ENCODE measurements around the gene HTR1B.

HTR1B gene

DNA sequence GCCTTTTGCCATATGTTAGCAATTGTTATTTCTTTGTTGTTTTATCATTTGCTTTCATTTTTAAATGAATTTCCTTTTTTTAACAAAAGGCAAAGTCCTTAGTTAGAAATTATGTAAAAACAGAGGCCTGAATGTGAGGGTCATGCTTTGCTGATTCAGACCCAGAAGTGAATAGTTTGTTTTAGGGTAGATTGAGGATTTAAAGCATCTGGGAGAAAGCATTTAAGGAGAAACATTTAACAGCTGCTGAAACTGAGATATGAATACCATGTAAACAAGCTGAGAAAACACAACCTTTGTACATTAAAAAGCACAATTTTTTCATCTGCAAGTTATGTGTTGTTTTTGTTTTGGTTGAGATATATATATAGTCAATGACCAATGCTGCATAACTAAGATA is 8.0 kb downstream of the HTR1B start:
- DNase-seq: no peak

DNA sequence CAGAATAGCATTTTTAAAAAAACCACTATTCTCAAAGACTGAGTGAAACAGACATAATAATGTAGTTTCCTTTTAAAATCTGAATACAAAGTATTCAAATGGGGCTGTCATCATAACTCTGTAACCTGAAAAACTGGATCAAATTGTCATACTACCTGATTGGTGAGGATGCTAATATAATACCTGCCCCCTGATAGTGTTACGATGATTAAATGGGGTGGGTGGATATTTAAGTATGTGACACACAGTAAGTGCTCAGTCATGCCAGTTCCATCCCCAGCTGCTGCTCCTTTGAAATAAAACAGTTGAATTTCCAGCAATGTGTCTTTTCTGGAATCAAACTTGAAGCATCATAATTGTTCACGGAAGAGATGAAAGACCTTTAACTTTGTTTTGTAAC is 8.9 kb downstream of the HTR1B start:
- DNase-seq: no peak

DNA sequence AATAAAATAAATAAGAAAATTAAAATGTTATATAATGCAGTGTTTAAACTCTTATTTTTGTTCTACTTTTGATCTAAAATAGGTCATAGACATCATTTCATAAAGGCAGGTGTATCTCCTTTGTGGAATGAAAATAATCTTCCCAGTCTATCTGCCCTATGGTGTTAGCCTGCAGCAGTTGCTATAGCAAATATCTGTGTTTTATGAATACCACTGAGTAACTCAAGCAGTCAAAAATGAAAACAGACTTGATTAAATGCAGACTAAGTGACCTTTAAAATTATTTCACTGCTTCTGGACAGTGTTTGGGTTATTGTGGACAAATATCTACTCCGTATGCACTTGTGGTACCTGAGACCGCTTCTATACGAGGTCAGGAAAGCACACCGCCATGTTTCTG is 11.8 kb downstream of the HTR1B start:
- DNase-seq: no peak

DNA sequence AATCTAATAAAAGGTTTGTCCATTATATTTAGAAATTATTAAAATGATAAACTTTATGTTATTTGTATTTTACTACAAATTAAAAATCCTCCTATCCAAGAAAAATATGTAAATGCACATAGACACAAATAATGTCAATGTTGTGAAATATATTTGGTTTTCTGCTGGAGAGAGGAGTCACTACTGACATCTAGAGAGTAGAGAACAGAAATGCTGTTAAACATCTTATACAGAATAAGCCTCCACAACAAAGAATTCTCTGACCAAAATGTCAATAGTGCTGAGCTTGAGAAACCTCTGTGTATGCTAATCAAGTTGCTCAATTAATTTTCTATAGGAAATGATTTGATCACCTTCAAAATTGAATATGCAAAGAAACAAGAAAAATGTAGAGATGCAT is 12.4 kb downstream of the HTR1B start:
- DNase-seq: no peak

DNA sequence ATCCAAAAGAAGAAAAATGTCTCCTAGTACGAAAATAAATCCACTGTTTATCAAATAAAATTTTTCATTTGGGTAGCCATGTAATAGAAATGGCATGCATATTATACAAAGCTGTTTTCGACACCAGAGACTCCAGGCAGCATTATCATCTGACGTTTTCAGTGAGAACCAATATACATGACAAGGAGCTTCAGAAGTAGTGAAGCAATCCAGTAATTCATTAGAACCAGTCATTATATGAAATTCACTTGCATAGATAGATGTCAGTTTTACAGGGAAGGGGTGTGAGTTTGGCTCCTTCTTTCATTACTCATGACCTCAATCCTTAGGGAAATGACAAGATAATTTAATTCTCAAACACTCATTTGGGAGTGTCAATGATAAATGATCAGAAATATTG is 14.7 kb downstream of the HTR1B start:
- DNase-seq: no peak

DNA sequence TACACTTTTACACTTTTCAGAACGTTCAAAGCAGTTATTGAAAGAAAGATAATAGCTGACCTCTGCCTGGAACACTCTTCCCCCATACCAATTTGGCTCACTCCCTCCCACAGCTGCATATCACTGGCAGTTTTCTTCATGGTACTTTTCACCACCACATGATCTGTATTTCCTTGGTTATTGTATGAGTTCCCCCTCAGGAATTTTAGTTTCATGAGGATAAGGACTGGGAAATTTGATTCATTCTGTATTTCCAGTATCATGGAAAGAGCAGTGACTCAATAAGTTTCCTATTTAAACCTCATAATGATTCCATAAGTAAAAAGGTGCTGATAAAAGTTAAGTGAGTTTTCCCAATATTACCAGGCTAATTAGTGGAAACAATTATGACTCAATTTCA is 16.0 kb downstream of the HTR1B start:
- no peak for DNase-seq

DNA sequence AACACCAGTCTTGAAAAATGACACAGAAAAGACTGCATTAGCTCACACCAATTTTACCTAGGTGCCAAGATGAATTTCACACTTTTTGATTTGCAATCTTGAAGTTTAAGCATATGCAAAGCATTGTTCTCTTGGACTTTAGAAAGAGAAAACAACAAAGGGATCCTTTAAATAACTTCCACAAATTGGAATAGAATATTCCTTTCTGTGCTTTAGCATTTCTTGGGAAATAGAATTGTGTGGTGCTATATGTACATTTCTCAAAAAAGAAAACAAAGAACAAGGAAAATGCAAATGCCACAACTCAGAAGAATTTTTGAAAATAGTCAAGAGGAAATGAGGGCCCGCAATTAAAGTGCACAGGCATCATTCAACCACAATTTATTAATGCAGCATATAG is 17.0 kb downstream of the HTR1B start:
- DNase-seq: no peak

DNA sequence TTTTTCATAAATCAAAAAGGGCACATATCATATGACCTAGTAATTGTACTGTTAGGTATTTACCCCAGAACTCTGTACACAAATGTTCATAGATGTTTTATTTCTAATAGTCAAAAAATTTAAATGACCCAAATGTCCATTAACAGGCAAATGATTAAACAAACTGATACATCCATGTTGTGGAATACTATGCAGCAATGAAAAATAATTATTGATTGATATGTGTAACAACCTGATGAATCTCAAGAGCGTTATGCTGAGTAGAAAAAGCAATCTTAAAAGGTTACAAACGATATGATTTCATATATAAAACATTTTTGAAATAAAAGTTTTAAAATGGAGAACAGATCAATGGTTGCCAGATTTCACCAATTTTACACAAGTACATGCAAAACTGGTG is 18.1 kb downstream of the HTR1B start:
- no peak for DNase-seq

DNA sequence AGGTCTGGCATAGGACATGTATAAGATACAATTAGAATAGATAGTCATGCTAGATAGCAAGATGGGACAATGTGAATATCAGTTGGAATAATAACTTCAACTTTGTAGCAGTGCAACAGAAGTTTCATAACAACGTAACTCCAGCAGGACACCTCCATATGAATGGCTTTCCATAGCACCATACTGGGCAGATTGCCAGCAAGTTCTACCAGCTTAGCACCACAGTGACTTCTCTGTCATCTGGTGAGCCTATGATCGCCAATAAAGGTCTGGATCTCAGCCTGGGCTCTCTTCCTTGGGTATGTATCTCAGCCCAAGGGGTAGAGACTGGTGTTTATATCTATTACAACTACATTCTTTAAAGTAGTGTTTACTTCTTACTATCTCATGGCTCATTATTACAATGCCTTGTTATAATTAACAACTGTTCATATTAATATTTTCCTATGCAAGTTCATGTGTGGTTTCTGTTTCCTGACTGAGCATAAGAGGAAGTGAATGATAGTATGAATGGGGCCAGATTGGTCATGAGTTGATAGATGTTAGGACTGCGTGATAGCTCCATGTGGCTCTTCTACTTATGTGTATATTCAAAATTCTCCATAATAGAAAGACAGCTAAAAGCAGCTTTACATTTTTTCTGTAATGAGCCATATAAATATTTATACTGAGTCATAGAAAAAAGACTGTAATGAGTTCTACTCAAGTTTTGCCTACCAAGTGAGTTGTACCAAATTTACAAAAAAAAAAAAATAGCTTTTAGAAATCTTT is 22.9 kb downstream of the HTR1B start:
- no peak for DNase-seq

DNA sequence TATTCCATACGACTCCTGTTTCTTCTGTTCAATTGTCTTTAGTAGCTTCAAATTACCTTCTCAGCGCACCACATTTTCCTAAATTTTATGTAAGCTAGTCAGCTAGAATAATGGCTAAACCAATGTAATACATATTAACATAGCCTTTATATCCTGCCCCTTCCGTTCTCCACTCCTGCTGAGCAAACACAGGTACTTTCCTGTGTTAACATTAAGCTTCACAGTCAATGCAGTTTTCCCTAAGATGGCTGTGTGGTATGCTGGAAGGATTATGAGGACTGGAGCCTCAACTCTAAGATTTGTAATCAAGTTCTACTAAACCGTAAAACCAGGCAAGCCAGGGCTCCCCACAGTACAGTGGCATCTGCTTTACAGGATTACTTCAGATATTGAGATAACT is 29.4 kb downstream of the HTR1B start:
- DNase-seq: no peak

DNA sequence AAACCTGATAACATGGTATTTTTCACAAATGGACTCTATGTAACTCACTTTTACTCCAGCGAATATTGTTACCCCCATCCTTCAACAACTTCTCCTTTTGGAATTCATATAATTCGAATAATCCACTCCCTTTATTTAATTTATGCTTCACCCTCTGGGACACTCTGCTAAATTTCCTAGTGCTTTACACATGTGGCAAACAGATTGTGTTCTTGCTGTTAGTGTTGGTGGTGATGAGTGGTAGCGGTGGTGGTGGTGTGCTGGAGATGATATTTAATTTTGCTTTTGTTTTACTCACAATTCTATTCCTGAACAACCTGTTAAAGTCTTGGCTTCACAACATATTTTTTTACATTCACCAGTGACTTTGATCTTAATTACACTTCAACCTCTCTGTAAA is 32.8 kb downstream of the HTR1B start:
- DNase-seq: no peak

DNA sequence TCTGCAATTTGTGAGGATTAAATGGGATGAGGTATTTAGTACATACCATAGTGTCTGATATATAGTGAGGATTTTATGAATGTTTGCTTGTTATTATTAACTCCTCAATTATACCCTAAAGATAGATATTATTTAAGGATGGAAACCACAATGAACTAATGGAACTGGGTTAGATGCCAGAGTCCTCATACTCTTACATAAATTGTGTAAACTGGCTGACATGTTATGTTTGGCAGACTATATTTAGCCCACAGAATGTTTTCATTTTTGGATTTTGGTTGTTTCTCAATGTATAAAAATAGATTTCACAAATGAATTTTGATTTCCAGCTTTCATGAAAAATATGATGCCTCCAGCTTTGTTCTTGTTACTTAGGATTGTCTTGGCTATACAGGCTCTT is 37.6 kb downstream of the HTR1B start:
- no peak for DNase-seq

DNA sequence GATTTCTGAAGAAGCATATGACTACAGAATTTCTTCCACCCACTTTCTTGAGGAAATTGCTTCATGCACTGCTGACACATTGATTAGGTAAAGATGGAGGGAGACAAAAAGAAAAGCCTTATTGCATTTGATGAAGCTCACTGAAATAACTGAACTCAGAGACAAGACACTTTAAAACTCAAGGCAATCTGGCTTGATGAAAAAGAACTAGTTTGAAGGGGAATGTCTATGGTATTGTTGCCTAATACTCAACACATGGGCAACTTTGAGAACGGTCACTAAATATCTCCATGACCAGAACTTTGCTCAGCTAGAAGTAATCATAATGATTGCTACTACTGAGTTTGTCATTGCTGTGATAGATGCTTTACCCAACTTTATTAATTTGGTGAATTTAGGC is 38.1 kb downstream of the HTR1B start:
- DNase-seq: no peak

DNA sequence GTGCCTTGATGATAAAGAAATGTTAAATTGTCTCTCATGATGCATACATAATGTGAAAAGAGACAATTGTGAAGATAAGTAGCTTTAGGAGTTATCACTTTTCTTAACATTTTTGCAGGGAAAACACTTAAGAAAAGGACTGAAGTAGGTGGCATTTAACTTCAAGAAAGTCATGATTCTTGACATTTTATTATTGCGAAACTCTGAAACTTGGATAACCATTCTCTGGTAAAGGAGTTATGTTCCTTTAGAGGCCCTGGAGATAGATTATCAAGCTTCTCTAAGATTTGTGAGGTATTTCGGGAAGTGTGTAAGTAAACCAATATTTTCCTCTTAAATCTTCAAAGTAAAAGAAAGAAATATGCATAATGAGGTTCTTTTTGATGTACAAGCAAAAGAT is 38.5 kb downstream of the HTR1B start:
- no peak for DNase-seq

DNA sequence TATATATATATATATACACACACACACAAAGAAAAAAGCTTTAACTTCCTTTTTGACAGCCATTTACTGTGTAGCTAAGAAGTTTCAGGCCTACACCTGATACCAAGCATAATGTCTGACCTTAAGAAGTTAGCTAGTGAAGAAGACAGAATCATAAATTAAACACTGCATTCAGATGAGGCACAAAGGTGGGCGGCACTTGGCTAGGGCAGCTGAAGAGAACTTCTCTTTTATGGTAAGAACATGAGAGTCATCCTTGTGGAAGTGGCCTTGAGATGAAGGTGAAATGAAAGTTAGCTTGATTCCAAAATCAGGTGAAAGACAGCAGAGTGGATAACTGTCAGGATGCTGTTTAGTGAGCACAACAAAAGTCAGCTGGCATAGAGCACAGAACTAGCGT is 46.5 kb downstream of the HTR1B start:
- DNase-seq: no peak

DNA sequence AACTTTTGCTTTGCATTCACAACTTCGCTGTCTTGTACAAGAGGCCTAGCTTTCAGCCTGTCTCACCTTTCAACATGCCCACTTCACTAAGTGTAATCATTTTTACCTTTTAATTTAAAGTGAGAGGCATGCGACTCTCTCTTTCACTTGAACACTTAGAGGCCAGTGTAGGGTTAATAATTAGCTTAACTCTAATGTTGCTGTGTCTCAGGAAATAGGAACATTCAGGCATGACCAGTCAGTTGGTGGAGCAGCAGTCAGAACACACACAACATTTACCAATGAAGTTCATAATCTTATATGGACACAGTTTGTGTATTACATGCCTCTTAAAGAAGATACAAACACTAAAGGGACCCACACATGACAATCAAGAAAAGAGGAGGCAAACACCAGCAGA is 47.6 kb downstream of the HTR1B start:
- DNase-seq: no peak
